GM23338 (cell line): ENCODE results near the gene TMEM145. TPM values are rescaled to one million over a fixed set of nuclear protein-coding genes. Genes with fewer than 3 reads are reported as not detected.

Source experiments
- ATAC-seq: fragments of 200-7000 bp; cut with Tn5 transposase; 3 replicates; pipeline ENCODE4 v1.9.1; 2020
- DNase-seq: peaks from one replicate; pipeline ENCODE4 v3.0.0-alpha.2; 2015; ENCODE audit warnings: low spot score
- H2AFZ ChIP-seq: fragments of 200-600 bp; sonication (generic); 2 replicates; pipeline ENCODE4 v1.8.0; 2016; ENCODE audit warnings: antibody characterized with exemption, mild to moderate bottlenecking, moderate library complexity
- H3F3A ChIP-seq: fragments of 200-600 bp; sonication (generic); replicated peaks from 2 replicates; pipeline ENCODE4 v1.8.0; 2017; ENCODE audit warnings: antibody characterized with exemption, mixed run types, low read depth
- H3K27ac ChIP-seq: fragments of 200-600 bp; sonication (generic); 2 replicates; pipeline ENCODE4 v1.6.1; 2016; ENCODE audit warnings: low read depth
- H3K27me3 ChIP-seq: fragments of 200-600 bp; sonication (generic); 2 replicates; pipeline ENCODE4 v1.8.0; 2016; ENCODE audit warnings: mild to moderate bottlenecking, mixed run types, moderate library complexity; ENCODE audit not compliant: insufficient read depth
- H3K36me3 ChIP-seq: fragments of 200-600 bp; sonication (generic); 2 replicates; pipeline ENCODE4 v1.8.0; 2016; ENCODE audit warnings: mild to moderate bottlenecking; ENCODE audit not compliant: insufficient read depth
- H3K4me1 ChIP-seq: fragments of 200-600 bp; sonication (generic); 2 replicates; pipeline ENCODE4 v1.8.0; 2016; ENCODE audit warnings: mild to moderate bottlenecking, moderate library complexity; ENCODE audit not compliant: insufficient read depth
- H3K4me2 ChIP-seq: fragments of 200-600 bp; sonication (generic); 2 replicates; pipeline ENCODE4 v1.7.1; 2017; ENCODE audit warnings: mixed run types
- H3K4me3 ChIP-seq: fragments of 200-600 bp; sonication (generic); 2 replicates; pipeline ENCODE4 v1.6.1; 2016; ENCODE audit warnings: mixed run types
- H3K79me2 ChIP-seq: fragments of 200-600 bp; sonication (generic); replicated peaks from 2 replicates; pipeline ENCODE4 v1.8.0; 2017; ENCODE audit warnings: mild to moderate bottlenecking; ENCODE audit not compliant: insufficient read depth
- H3K9me2 ChIP-seq: fragments of 200-600 bp; sonication (generic); 2 replicates; pipeline ENCODE4 v1.8.0; 2017; ENCODE audit not compliant: insufficient read depth
- H4K20me1 ChIP-seq: fragments of 200-600 bp; sonication (generic); replicated peaks from 2 replicates; pipeline ENCODE4 v1.8.0; 2017; ENCODE audit warnings: mild to moderate bottlenecking; ENCODE audit not compliant: insufficient read depth
- H3K27ac Mint-ChIP-seq: 2 replicates; pipeline ENCODE4 v1.8.0; 2020; ENCODE audit warnings: inconsistent platforms, mild to moderate bottlenecking, moderate library complexity, mixed read lengths
- H3K27me3 Mint-ChIP-seq: 3 replicates; pipeline ENCODE4 v1.8.0; 2022; ENCODE audit warnings: low read depth, mild to moderate bottlenecking, moderate library complexity, mixed read lengths, inconsistent platforms; ENCODE audit not compliant: insufficient read depth, poor library complexity
- H3K36me3 Mint-ChIP-seq: 3 replicates; pipeline ENCODE4 v1.8.0; 2021; ENCODE audit warnings: low read depth, mild to moderate bottlenecking, inconsistent platforms, moderate library complexity, mixed read lengths
- H3K4me1 Mint-ChIP-seq: 3 replicates; pipeline ENCODE4 v1.8.0; 2020; ENCODE audit warnings: mild to moderate bottlenecking, inconsistent platforms, mixed read lengths
- H3K4me3 Mint-ChIP-seq: 3 replicates; pipeline ENCODE4 v1.8.0; 2021; ENCODE audit warnings: moderate library complexity, mild to moderate bottlenecking, inconsistent platforms, mixed read lengths
- H3K9me3 Mint-ChIP-seq: 3 replicates; pipeline ENCODE4 v1.8.0; 2020; ENCODE audit warnings: moderate library complexity, mild to moderate bottlenecking, inconsistent platforms, mixed read lengths
- CREB1 ChIP-seq: fragments of 250-450 bp; sonication (Bioruptor Pico); IDR thresholded peaks from 2 replicates; pipeline ENCODE4 v1.5.0; 2020; ENCODE audit warnings: low read depth, mild to moderate bottlenecking, moderate library complexity
- ETS1 ChIP-seq: IDR thresholded peaks from 2 replicates; pipeline ENCODE4 v1.6.1; 2016; ENCODE audit warnings: antibody characterized with exemption
- EZH2 ChIP-seq: fragments of 200-600 bp; sonication (generic); IDR thresholded peaks from one replicate; pipeline ENCODE4 v1.8.0; 2017; ENCODE audit warnings: antibody characterized with exemption, mild to moderate bottlenecking, low read depth; ENCODE audit not compliant: unreplicated experiment
- EZH2phosphoT487 ChIP-seq: fragments of 200-600 bp; sonication (generic); IDR thresholded peaks from one replicate; pipeline ENCODE4 v1.8.1; 2018; ENCODE audit warnings: antibody characterized with exemption; ENCODE audit not compliant: unreplicated experiment
- JUNB ChIP-seq: IDR thresholded peaks from one replicate; pipeline ENCODE4 v1.6.1; 2016; ENCODE audit warnings: antibody characterized with exemption; ENCODE audit not compliant: unreplicated experiment
- NANOG ChIP-seq: IDR thresholded peaks from 2 replicates; pipeline ENCODE4 v1.6.1; 2016; ENCODE audit warnings: antibody characterized with exemption, borderline replicate concordance
- POLR2AphosphoS5 ChIP-seq: IDR thresholded peaks from 2 replicates; pipeline ENCODE4 v1.6.1; 2016; ENCODE audit warnings: antibody characterized with exemption, low read depth
- REST ChIP-seq: IDR thresholded peaks from one replicate; pipeline ENCODE4 v1.6.1; 2018; ENCODE audit warnings: antibody characterized with exemption; ENCODE audit not compliant: unreplicated experiment
- STAT1 ChIP-seq: IDR thresholded peaks from one replicate; pipeline ENCODE4 v1.6.1; 2016; ENCODE audit warnings: antibody characterized with exemption; ENCODE audit not compliant: unreplicated experiment
- ZNF114 ChIP-seq: fragments of 250-450 bp; sonication (Bioruptor Pico); IDR thresholded peaks from 2 replicates; pipeline ENCODE4 v1.5.0; 2020; ENCODE audit warnings: mild to moderate bottlenecking, moderate library complexity
- ZNF331 ChIP-seq: fragments of 250-450 bp; sonication (Bioruptor Pico); IDR thresholded peaks from 2 replicates; pipeline ENCODE4 v1.5.0; 2020; ENCODE audit warnings: low read depth, mild to moderate bottlenecking, moderate library complexity
- ZNF462 ChIP-seq: fragments of 250-450 bp; sonication (Bioruptor Pico); IDR thresholded peaks from 2 replicates; pipeline ENCODE4 v1.5.0; 2020; ENCODE audit warnings: mild to moderate bottlenecking, moderate library complexity
- polyA plus RNA-seq: library from polyadenylated mRNA; unstranded; fragments of >200 nt; fragmentation: Nextera tagmentation; extraction: Ambion mirVana; gene quantifications from 2 replicates; pipeline ENCODE4 v1.2.1, GENCODE V29; 2016
- total RNA-seq: library from RNA; depleted of rRNA; stranded (reverse); fragments of >200 nt; shearing (Covaris generic); gene quantifications from 2 replicates; pipeline ENCODE4 v1.2.3, GENCODE V29; 2014
- TF ChIP-seq, protein P1 (sequence below), 2 experiments: fragments of 200-600 bp in 1 of 2; sonication (generic) in 1 of 2; conservative IDR thresholded peaks; 2 replicates each; pipeline versions ENCODE4 v1.5.1 to v1.6.1; 2016 to 2017; ENCODE audit warnings: antibody characterized with exemption in 2 of 2, low read depth in 2 of 2, mild to moderate bottlenecking in 2 of 2, moderate library complexity in 1 of 2

TMEM145 gene
- total and polyA plus RNA-seq, 2 experiments from 2014 or later: 1.9 to 5.4 TPM

- H3K4me3 Mint-ChIP-seq: no peak overlapping the region
- Histone ChIP-seq H3K4me3 (no peak overlapping the region), H3K9me2 (no peaks in the 10 kb centered on the region), H3K4me2 (no peak overlapping the region), H2AFZ (no peak overlapping the region), H3F3A (peaks cover 5% of the 10 kb centered on the region; the same call in 1 of the 2 replicates), H3K27ac (no peak overlapping the region), H4K20me1 (0 out of 2 replicates have a peak, but pooled peaks cover 3% of the 10 kb centered on the region), H3K36me3 (no peaks in the 10 kb centered on the region), H3K4me1 (peaks cover 5% of the 10 kb centered on the region; the same call in 1 of the 2 replicates), H3K27me3 (no peaks in the 10 kb centered on the region), H3K79me2 (no peaks in the 10 kb centered on the region; the same call in 1 of the 2 replicates)
- H3K4me1 Mint-ChIP-seq: peaks cover 23% of the 10 kb centered on the region
- DNase-seq (no peak), ATAC-seq (no peak)
- H3K27ac Mint-ChIP-seq: no peak overlapping the region
- peaks cover 13% of the 10 kb centered on the region; the same call in 2 of the 3 replicates for H3K36me3 Mint-ChIP-seq
- no peak for TF ChIP-seq REST
- no peak for TF ChIP-seq CREB1 (CRISPR knock-in tag)
- TF ChIP-seq ZNF114: no peak
- no peak for TF ChIP-seq JUNB
- no peak for TF ChIP-seq NANOG
- no peak for TF ChIP-seq ZNF462
- TF ChIP-seq ETS1: no peak
- TF ChIP-seq EZH2phosphoT487: no peak
- TF ChIP-seq EZH2: no peak
- no peak for TF ChIP-seq STAT1
- TF ChIP-seq POLR2AphosphoS5: no peak
- TF ChIP-seq, protein P1, sequence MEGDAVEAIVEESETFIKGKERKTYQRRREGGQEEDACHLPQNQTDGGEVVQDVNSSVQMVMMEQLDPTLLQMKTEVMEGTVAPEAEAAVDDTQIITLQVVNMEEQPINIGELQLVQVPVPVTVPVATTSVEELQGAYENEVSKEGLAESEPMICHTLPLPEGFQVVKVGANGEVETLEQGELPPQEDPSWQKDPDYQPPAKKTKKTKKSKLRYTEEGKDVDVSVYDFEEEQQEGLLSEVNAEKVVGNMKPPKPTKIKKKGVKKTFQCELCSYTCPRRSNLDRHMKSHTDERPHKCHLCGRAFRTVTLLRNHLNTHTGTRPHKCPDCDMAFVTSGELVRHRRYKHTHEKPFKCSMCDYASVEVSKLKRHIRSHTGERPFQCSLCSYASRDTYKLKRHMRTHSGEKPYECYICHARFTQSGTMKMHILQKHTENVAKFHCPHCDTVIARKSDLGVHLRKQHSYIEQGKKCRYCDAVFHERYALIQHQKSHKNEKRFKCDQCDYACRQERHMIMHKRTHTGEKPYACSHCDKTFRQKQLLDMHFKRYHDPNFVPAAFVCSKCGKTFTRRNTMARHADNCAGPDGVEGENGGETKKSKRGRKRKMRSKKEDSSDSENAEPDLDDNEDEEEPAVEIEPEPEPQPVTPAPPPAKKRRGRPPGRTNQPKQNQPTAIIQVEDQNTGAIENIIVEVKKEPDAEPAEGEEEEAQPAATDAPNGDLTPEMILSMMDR (conservative IDR thresholded peaks at IDR 0.05; ENCODE audit: low read depth in 2 of 2): no peak
- no peak for TF ChIP-seq ZNF331 (CRISPR knock-in tag)
- peaks cover 6% of the 10 kb centered on the region for H3K27me3 Mint-ChIP-seq
- H3K9me3 Mint-ChIP-seq: no peaks in the 10 kb centered on the region; the same call in 2 of the 3 replicates
Measured at GRCh38 chr19:42275517-42275916, 37.6 kb upstream of the TMEM145 start.
